GM19455 (cell line): ENCODE data around the gene CEACAM6.
"Not testable (repeated sequence)": the region's sequence is repeated elsewhere in the genome, so short reads cannot be mapped to it uniquely, and the experiment has no call there.

Source experiments
- ATAC-seq: cut with Tn5 transposase; IDR thresholded peaks from one replicate; pipeline ENCODE4 v1.9.1; 2021; ENCODE audit not compliant: unreplicated experiment

CEACAM6 gene

DNA sequence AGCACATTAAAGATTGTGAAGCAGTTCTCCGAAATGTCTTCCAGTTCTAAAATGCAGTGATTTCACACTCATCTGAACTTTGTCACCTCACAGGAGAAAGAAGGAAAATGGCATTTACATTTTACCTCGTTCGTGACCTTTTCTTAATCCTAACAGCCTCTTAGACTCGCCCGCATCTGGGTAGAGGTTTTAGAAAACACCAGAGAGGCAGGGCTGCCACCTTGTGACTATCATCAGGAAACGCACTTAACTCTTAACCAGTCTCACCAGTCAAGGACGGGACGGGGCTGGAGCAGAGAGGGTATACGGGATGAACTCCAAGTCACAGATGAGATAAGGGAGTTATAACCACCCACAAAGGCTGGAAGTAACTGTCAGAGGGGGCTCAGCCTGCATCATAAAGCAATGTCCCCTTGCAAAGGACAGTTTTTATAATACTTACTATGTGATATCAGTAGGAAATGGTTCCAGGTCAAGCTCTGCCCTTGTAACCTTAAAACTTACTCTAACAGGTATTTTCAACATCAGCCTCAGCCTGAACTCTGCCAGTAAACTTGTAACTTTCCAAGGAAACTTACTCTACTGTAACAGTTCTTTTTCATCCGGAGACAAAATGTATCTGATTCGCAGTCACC lies 8.6 kb upstream of the CEACAM6 start:
- no peak for ATAC-seq

DNA sequence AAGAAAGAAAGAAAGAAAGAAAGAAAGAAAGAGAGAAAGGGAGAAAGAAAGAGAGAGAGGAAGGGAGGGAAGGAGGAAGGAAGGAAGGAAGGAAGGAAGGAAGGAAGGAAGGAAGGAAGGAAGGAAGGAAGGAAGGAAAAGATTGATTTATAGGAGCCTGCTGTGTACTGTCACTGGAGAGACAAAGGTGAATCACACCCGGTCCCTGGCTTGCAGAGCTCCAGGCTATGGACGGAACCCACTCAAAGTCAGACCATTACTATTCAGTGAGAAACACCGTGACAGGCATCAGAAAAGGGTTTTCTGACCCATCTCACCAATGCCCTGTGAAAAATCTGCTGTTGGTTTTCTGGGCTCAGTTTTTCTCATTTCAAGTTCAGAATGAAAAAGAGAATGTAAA lies 7.3 kb upstream of the CEACAM6 start:
- no peak for ATAC-seq

DNA sequence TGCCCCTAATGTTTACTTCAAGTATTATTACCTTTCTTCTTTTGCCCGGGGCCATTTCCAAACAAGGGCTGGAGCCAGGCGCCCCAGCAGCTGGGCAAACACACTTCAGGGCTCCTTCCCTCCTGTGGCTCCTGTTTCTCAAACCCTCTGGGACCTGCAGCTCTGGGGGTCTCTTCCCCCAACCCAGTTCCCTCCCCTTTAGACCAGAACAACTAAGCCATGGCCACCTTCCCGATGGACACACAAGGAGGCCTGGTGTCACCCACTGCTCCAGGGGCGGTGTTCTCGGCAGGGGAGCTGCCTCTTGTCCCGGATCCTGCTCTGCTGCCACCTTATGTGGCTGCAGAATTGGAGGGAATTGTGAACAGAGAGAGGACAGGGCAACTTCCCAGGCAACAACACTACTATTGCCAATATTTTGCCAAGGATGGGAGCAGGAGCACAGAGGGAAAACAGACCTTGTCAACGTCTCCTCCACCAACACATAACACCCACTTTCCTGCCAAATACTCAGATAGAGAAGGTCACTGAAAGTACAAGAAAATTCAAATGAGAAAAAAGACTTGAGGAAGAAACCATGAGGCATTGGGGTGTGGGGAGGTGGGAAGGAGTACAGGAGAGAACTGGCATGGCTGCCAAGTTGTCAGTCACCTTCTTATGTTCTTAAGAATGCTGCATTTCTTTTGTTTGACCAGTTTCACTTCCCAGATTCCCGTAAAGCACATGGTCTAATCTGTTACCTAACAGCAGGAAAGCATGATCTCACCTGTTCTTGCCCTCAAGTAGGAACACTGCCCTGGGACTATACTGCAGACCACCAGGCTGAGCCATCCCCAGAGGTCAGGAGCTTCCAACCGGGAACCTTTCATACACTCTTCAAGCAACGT lies 4.8 kb upstream of the CEACAM6 start:
- not testable (repeated sequence) for ATAC-seq

DNA sequence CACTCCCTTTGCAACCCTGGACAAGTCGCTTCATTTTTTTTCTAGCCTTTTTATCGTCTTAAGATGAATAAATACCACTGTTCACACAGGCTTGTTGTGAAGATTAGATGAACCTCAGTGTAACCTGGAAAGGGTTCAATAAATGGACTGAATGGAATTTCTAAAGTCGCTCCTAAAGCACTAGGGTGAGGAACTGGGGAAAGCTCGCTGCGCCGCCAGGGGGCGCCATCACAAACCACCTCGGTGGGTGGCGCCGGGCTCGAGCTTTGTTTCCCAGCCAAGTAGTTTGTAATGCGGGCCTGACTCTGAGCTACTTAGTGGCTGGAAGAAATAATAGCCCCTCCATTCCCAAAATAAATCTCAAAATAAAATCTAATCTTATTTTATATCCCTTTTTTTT lies 2.2 kb upstream of the CEACAM6 start:
- ATAC-seq: no peak

DNA sequence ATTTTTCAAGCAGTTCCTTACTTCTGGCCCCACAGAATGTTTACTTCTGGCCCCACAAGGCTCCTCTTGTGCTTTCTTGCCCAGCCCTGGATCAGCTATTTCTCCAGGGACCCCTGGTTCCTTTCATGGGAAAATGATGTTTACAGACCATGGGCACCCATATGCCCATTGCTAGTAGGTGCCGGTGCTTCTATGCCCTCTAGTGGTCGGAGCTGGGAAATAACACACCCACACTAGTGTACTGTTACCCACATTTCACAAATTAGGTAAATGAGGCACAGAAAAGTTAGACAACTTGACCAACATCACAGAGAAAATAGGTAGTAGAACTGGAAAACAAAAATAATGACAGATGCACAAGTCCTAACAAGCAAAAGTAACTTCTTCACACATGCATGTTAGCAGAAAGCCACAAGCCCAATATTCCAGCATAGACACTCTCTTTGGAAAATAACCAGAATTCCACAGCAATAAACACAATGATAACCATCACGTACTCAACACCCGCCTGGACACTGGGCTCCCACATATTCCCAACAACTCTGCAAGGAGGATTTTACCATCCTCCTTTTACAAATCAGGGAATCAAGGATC lies 1.3 kb upstream of the CEACAM6 start:
- ATAC-seq: no peak

DNA sequence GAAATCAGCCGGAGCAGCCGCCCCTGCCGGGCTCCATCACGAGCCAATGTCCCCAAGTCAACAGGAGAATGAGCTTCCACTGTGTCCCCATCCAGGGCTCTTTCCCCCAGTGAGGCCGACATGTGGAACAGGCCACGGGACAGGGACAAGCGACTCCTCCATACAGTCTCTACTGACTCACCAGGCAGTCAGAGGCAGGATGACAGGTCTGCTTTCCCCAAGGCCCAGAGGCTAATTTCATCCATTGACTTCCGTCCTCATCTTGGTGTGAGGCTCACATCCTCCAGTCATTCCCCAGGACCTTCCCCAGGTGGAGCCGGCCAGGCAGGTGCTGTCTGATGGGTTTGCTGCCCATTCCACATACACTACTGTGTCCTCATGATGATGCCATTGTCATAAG lies 3.5 kb downstream of the CEACAM6 start:
- no peak for ATAC-seq

DNA sequence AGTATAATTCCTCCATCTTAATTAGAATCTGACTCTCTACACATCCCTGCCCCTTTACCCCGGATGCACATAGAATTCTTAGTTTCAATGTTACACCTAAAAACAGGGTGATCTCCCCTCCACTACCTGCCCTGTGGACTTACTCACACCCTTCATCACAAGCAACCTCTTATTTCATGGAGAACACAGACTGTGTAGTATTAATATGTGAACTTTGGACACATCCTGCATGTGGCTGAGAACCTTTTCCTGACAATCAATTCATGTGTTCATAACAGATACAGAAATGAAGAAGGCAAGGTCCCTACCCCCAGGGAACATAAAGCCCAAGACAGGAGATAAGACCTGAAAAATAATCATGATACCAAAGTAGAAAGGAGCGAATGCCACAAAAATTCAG lies 11.8 kb downstream of the CEACAM6 start:
- no peak for ATAC-seq

DNA sequence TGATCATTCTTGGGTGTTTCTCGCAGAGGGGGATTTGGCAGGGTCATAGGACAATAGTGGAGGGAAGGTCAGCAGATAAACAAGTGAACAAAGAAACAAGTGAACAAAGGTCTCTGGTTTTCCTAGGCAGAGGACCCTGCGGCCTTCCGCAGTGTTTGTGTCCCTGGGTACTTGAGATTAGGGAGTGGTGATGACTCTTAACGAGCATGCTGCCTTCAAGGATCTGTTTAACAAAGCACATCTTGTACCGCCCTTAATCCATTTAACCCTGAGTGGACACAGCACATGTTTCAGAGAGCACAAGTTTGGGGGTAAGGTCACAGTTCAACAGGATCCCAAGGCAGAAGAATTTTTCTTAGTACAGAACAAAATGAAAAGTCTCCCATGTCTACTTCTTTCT lies 12.8 kb downstream of the CEACAM6 start:
- not testable (repeated sequence) for ATAC-seq

DNA sequence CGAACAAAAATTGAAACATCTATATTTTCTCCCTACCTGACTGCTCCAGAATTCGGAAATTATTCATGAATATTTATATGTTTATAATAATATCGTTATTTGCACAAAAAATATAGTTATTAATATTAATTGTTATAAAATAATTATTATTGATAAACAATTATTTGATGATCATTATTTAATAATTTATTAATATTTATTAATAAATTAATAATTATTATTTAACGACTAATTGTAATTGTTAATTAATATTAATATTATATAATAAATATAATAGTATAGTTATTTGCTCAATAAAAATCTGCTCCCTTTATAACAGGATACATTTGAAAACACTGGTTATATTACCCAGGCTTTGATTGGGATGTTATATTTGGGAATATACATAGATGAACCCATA lies 14.3 kb downstream of the CEACAM6 start:
- ATAC-seq: no peak

DNA sequence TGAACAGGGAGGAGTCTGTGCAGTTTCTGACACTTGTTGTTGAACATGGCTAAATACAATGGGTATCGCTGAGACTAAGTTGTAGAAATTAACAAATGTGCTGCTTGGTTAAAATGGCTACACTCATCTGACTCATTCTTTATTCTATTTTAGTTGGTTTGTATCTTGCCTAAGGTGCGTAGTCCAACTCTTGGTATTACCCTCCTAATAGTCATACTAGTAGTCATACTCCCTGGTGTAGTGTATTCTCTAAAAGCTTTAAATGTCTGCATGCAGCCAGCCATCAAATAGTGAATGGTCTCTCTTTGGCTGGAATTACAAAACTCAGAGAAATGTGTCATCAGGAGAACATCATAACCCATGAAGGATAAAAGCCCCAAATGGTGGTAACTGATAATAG lies 16.1 kb downstream of the CEACAM6 start:
- no peak for ATAC-seq

DNA sequence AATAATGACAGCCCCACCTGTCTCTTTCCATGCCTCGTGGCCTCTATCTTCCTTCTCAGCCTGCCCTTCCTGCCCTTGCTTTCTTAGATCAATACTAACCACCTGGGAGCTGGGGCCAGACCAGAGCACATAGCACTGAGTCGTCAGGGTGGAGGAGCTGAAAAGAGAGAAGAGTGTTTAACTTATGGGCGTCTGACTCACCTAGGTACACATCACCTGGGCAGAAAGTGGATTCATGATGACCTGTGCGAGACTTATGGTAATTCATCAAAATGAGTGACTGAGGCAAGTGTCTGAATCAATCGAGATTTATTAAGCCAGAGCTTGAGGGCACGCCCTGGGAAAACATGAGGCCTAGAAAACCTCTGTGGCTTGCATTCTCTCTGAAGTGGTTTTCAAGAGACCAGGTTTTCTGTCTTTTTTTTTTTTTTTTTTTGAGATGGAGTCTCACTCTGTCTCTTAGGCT lies 19.2 kb downstream of the CEACAM6 start:
- no peak for ATAC-seq

DNA sequence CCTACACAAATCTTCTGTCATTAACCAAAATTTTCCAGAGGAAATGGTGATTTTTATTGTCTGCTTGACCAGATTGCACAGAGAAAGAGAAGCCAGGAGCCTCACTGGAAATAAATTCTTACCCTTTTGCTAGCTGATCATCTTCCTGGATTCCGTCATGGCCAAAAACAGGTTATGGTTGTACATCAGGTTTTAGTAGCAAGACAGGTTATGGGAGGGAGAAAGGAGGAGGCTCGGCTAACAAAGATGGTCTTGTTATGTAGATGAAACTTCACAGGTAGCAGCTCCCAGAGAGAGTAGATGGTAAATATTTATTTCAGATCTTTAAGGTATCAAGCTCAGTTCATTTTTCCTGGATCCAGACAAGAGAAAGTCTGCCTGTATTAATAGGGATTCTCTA lies 21.4 kb downstream of the CEACAM6 start:
- no peak for ATAC-seq

DNA sequence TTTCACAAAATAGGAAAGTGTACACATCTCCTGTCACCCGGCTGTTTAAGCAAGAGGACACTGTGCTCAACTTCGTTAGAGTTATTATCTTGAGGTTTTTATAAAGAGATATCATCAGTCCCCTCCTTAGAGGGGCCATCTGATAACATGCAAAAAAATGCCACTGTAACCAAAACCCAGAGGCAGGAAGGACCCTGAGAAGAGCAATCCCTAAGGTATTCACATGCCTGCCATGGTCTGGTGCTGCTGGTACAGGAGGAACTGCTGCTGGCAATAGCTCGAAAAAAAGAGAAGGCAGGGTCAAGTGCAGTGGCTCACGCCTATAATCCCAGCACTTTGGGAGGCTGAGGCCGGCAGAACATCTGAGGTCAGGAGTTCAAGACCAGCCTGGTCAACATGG lies 28.3 kb downstream of the CEACAM6 start:
- ATAC-seq: no peak

DNA sequence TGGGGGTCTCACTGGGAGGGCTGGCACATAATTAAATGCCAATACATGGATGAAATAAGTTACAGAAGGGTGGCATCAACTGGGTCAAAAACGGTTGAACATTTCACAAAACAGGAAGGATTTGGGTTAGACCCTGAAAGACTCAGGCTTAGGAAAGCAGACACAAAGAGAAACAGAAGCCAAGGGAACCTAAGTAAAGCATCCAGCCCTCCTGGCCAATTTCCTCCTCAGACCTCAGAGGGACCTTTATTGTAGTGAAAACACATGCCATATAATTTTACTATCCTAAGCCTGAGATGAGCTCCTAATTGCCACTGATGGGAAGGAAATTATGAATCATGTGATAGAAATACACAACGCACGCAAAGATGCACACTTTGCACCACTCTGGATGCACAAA lies 29.0 kb downstream of the CEACAM6 start:
- ATAC-seq: no peak

DNA sequence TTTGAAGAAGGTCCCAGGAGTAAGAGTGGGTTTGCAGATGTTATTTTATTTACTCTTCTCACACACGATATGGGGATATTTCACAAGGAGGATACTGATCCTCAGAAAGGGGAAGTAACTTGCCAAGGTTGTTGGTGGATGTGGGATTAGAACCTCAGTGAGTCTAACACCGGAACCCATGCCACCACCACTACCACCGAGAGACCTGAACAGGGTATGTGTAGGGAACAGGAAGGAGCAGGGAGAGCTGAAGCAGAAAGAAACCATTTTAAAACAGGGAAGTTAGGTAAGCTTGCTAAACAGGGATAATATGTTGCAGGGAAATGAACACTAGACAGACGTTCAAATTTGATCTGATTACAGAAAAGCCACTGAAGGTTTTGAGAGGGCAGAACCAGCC lies 29.4 kb downstream of the CEACAM6 start:
- ATAC-seq: no peak

DNA sequence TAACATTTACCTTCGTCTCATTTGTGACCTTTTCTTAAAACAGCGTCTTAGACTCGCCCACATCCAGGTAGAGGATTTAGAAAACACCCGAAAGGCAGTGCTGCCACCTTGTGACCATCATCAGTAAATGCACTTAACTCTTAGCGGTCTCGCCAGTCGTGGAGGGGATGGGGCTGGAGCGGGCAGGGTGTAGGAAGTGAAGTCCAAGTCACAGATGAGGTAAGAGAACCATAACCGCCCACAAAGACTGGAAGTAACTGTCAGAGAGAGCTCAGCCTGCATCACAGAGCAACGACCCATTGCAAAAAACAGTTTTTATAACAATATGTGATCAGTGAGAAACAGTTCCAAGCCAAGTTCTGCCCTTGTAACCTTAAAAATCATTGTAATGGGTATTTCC lies 30.3 kb downstream of the CEACAM6 start:
- ATAC-seq: no peak

DNA sequence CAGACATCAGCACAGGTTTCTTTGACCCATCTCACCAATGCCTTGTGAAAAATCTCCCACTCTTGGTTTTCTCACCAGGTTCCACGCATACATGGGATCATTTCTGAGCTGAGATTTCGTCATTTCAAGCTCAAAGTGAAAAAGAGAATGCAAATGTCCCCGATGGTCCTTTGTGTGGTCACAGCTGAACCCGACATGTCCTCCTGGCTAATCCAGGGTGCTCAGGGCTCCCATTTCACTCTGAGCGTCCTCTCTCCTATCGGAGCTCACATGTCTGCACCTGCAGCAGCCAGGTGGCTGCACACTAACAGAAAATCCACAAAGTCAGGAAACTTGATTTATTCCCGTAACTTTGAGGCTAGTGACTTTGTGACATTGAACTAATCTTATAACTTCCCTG lies 31.7 kb downstream of the CEACAM6 start:
- ATAC-seq: no peak

DNA sequence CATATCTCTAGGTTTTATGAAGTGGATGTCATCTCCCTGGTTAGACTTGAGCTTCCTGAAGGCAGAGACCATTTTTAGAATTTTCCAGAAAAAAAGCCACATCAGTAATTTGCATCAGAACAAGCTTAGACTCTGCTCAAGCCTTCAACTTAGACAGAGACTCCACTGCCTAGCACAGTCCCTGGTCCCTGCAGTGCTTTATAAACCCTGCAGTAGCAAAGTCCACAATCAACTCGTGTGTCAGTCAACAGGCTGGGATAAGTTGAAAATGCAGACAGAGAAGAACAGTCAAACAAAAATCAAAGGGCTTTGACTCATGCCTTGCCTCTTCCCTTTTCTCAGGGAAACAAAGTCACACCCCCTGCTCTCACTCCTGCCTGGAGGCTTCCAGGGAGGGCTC lies 33.2 kb downstream of the CEACAM6 start:
- not testable (repeated sequence) for ATAC-seq

DNA sequence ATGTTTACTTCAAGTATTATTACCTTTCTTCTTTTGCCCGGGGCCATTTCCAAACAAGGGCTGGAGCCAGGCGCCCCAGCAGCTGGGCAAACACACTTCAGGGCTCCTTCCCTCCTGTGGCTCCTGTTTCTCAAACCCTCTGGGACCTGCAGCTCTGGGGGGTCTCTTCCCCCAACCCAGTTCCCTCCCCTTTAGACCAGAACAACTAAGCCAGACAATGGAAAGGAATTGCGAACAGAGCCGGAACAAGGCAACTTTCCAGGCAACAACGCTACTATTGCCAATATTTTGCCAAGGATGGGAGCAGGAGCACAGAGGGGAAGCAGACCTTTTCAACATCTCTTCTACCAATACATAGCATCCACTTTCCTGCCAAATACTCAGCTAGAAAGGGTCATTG lies 33.7 kb downstream of the CEACAM6 start:
- not testable (repeated sequence) for ATAC-seq

DNA sequence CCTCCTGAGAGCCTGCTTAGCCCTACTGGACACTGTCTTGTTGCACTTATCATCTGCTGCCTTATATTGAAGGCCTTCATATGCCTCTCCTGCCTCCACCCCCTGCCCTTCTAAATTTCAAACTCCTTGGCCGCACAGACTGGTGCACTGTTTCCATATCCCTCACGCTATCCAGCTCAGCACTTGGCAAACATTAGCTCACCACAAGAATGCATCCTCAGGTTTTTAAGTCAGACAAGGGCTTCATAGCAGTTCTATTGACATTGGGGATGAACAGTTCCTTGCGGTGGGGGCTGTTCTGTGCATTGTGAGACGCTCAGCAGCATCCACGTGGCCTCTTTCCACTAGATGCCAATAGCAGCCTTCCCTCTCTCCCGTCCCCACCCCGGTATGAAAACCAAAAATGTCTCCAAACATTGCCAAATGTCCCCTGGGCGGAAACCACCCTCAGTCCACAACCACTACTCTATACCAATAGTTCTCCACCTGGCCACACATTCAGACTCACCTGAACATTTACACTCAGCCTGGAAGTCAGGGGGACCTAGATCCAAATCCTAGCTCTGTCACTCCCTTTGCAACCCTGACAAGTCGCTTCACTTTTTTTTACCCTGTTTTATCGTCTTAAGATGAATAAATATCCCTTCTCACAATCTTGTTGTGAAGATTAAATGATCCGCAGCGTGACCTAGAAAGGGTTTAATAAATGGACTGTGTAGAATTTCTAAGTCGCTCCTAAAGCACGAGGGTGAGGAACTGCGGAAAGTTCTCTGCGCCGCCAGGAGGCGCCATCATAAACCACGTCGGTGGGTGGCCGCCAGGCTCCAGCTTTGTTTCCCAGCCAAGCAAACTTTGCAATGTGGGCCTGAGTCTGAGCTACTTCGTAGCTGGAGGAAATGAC lies 37.4 kb downstream of the CEACAM6 start:
- no peak for ATAC-seq

DNA sequence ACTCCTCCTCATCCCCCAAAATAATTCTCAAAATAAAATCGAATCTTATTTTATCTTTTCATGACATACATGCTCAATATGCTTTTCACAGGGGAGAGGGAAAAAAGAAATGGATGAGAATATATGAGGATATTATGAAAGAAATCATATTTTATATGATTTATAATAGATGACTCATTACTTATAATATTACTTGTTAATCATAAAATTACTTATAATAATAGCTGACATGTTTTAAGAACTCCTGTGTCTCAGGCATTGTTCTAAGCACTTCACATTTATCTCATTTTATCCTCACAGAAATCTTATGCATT lies 38.0 kb downstream of the CEACAM6 start:
- ATAC-seq: no peak
